GM23248 (cell line): Measurements from ENCODE around the gene NR2C2.

Source experiments
- EZH2 ChIP-seq: fragments of 200-600 bp; sonication (generic); IDR thresholded peaks from 2 replicates; pipeline ENCODE4 v1.6.1; 2018; ENCODE audit warnings: antibody characterized with exemption, mild to moderate bottlenecking; ENCODE audit not compliant: insufficient read depth, poor library complexity, severe bottlenecking
- EZH2phosphoT487 ChIP-seq: fragments of 200-600 bp; sonication (generic); IDR thresholded peaks from 2 replicates; pipeline ENCODE4 v1.6.1; 2018; ENCODE audit warnings: antibody characterized with exemption, moderate library complexity, mild to moderate bottlenecking, low read depth; ENCODE audit not compliant: insufficient read depth

- TF ChIP-seq EZH2phosphoT487: no peak
- no peak for TF ChIP-seq EZH2
Measured at GRCh38 chr3:15032650-15033049, 85.3 kb downstream of the NR2C2 start.
